ENCODE results near the gene GABRG3. TPM values are rescaled to one million over a fixed set of nuclear protein-coding genes. Genes with fewer than 3 reads are reported as not detected.

The GABRG3 gene
- total and polyA plus RNA-seq, 9 of the 15 experiments (the other 6 are each of a cell fraction or from before 2014, with no cell fraction given): 4.0 to 15.1 (median 11.2) TPM

GRCh38 chr15:27589260-27589659 is 618.3 kb downstream of the GABRG3 start (continued):
- TF ChIP-seq E2F8 (IDR thresholded peaks at IDR 0.05; ENCODE audit: low read depth, partially characterized antibody): no peak
- no peak for TF ChIP-seq BCL6 (CRISPR knock-in tag; IDR thresholded peaks at IDR 0.05)
- no peak for TF ChIP-seq ATF6 (CRISPR knock-in tag; IDR thresholded peaks at IDR 0.05)
- no peak for TF ChIP-seq SRF (CRISPR knock-in tag; IDR thresholded peaks at IDR 0.05)
- TF ChIP-seq ARID2 (IDR thresholded peaks at IDR 0.05): no peak
- no peak for TF ChIP-seq SLC30A9 (CRISPR knock-in tag; IDR thresholded peaks at IDR 0.05)

GRCh38 chr15:27589782-27590181 is 618.8 kb downstream of the GABRG3 start:
- H3K9me3 ChIP-seq (replicated peaks; ENCODE audit: control insufficient read depth, insufficient read depth, low read depth, low read length): no peaks in the 10 kb centered on the region
- no peak overlapping the region for H3K9ac ChIP-seq (ENCODE audit: insufficient read depth in 1 of 2, low read depth in 2 of 2, low read length in 2 of 2)
- no peaks in the 10 kb centered on the region for H3K36me3 ChIP-seq (ENCODE audit: control insufficient read depth, insufficient read depth, low read length)
- WGBS (ENCODE audit: insufficient coverage, low coverage, missing lambda C conversion rate): 0% methylated on average over 1 of the region's 1 CpG
- H4K20me1 ChIP-seq (replicated peaks; ENCODE audit: control insufficient read depth, insufficient read depth, low read length): no peaks in the 10 kb centered on the region
- H3K4me2 ChIP-seq (ENCODE audit: insufficient read depth, low read length): no peak overlapping the region
- H3K27ac ChIP-seq (ENCODE audit: extremely low read depth, low read depth, low read length): no peak overlapping the region
- H2AFZ ChIP-seq (ENCODE audit: low read depth, low read length): no peak overlapping the region
- ATAC-seq: no peak
- H3K9me1 ChIP-seq (ENCODE audit: control insufficient read depth, insufficient read depth, low read length): no peaks in the 10 kb centered on the region
- no peak for FAIRE-seq
- intact Hi-C loops (cut with micrococcal nuclease) (no loop called here), in situ Hi-C loops (cut with MboI) (no loop called here)
- no peak for DNase-seq (ENCODE audit: extremely low read depth in 1 of 4, low spot score in 3 of 4)
- ChIA-PET POLR2A (interaction anchor here (0.6 kb wide), 1 partner anchor 10 kb away, joined by 3 read pairs; no protein-coding TSS in a partner anchor), CTCF (ENCODE audit: low intra/inter-chr PET ratio) (no interaction called here)
- H3K79me2 ChIP-seq (ENCODE audit: control insufficient read depth, insufficient read depth, low read length): no peaks in the 10 kb centered on the region
- BruUV-seq (replicated peaks): no TSS peak
- H3K4me1 ChIP-seq (replicated peaks in 1 of 2; ENCODE audit: control insufficient read depth in 2 of 2, insufficient read depth in 2 of 2, low read length in 2 of 2): no peaks in the 10 kb centered on the region; a peak in 2 of 5 replicates
- H3K27me3 ChIP-seq (ENCODE audit: control insufficient read depth in 2 of 2, insufficient read depth in 2 of 2, low read length in 2 of 2): peaks cover 0 to 14% of the 10 kb centered on the region in 2 experiments; a peak in 2 of 5 replicates
- H3K4me3 ChIP-seq: no peak overlapping the region
- no peak for TF ChIP-seq ZNF282 (CRISPR knock-in tag; IDR thresholded peaks at IDR 0.05)

Measured in K562 (cell line).